GM12864 (cell line): Measurements from ENCODE around the gene KCNK10.
"Not testable (repeated sequence)": the region's sequence is repeated elsewhere in the genome, so short reads cannot be mapped to it uniquely, and the experiment has no call there.

Experiments used
- DNase-seq: peaks from one replicate; pipeline ENCODE4 v3.0.0-alpha.2; 2011; ENCODE audit warnings: low read depth
- H3K4me3 ChIP-seq: 2 replicates; pipeline ENCODE4 v1.5.1; 2011; ENCODE audit warnings: mild to moderate bottlenecking, low read depth, low read length, control low read depth
- CTCF ChIP-seq: IDR thresholded peaks from 2 replicates; pipeline ENCODE4 v1.5.1; 2011; ENCODE audit warnings: low read depth, mild to moderate bottlenecking, moderate library complexity, low read length, control low read depth, inconsistent platforms; ENCODE audit errors: missing control alignments

The KCNK10 gene

DNA sequence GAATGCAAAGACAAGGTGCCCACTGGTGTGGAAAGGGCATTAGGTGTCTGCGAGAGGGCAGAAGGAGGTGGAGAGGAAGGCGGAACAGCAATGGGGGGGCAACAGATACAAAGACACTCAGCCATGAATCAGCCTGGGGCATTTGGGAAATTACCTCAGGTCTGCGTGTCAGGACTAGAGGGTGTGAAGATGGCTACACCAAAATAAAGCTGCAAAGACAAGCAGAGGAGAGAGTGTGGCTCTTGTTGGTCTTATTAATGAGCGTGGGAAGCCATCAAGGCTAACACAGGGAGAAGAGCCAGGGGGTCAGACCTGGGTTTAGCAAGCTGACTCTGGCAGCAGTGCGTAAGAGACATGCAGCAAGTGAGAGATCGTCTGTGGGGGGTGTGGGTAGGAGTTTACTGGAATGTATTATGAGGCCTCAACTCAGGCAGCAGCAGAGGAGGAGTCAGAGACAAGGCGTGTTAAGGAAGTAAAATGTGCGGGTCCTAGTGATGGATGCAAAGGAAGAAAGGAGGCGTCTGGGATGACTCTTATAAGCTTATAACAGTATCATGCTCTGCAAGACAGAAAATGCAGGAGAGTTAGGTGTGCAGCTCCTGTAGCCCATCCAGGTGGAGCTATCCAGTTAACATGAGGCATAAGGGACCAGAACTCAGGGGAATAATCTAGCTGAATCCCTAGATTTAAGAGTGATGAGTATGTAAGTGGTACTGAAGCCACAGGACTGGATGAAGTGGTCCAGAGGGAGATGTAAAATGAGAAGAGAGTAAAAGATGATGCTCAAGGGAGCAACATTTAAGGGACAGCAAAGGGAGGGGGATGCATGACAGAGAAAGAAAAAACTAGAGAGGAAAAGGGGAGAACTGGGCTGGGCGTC is 50.4 kb downstream of the KCNK10 start:
- TF ChIP-seq CTCF = no peak
- no peak overlapping the region for H3K4me3 ChIP-seq
- DNase-seq = no peak

DNA sequence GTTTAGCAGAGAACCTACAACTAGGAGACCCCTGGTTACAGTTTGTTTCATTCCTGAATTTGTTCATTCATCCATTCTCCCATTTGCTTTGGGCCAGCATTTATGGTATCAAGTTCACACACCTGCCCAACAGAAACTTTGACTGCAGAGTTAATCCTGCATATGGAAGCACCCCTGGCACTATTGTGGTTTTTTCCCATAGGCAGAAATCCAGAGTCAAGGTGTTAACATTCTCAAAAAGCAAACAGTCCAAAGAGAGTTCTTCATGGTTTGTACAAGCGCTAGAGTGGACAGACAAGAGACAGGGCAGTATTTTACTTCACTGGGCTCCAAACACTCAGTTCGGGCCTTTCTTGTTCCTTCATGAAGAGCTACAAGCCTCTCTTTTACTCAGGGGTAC is 51.9 kb downstream of the KCNK10 start:
- H3K4me3 ChIP-seq = no peak overlapping the region
- no peak for DNase-seq
- no peak for TF ChIP-seq CTCF

GRCh38 chr14:88270776-88271175 is 52.3 kb downstream of the KCNK10 start:
- H3K4me3 ChIP-seq = no peak overlapping the region
- DNase-seq = no peak
- no peak for TF ChIP-seq CTCF

GRCh38 chr14:88269806-88270420 is 53.2 kb downstream of the KCNK10 start:
- DNase-seq = no peak
- no peak overlapping the region for H3K4me3 ChIP-seq
- no peak for TF ChIP-seq CTCF

GRCh38 chr14:88266474-88266873 is 56.6 kb downstream of the KCNK10 start:
- no peak for DNase-seq
- H3K4me3 ChIP-seq = no peak overlapping the region
- no peak for TF ChIP-seq CTCF

DNA sequence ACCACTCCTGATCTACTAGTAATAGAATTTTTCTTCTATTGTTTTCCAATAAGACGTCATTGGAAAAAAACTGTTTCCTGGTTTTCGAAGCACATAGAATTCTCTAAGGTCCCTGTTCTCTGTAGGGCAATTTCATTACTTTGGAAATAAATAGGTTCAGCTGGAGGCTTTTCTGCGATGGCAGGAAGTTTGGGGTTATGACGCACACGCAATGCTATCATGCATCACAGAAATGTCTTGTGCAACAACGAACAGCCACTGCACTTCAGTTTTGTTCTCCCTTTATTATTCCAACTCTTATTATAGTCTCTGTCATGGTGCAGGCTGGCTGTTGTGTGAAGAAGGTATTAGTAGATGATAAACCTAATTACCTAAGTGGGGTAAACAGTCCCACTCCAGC is 59.0 kb downstream of the KCNK10 start:
- TF ChIP-seq CTCF = no peak
- no peak for DNase-seq
- no peak overlapping the region for H3K4me3 ChIP-seq

GRCh38 chr14:88261302-88261701 is 61.8 kb downstream of the KCNK10 start:
- not testable (repeated sequence) for DNase-seq, H3K4me3 ChIP-seq
